Measurements from ENCODE around the gene GPC3.

Gene GPC3

DNA sequence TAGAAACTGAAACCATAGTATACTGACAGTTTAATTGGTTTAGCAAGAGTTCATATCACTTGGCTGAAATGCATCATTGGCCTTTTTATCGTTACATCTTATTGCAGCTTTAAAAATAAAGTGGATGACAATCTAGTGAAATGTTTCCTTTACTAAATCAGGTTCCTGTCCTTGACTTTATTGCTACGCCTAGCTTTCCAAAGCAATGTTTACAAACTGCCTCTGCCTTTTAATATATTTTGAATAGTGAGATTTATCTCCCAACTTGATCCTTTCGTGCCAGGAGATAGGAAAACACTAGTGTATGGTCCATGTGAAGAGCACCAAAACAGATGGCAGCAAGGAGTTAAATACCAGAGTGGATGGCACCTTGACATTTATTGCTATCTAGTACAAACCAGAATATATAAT lies 67.0 kb downstream of the GPC3 start:
- Histone ChIP-seq H3K27me3 (ENCODE audit: control insufficient read depth, low read length) (no peaks in the 10 kb centered on the region), H3K9me3 (ENCODE audit: control insufficient read depth, insufficient read depth, low read length) (no peaks in the 10 kb centered on the region), H3K27ac (ENCODE audit: low read depth, low read length) (no peak overlapping the region), H3K36me3 (ENCODE audit: control insufficient read depth, low read length) (no peaks in the 10 kb centered on the region), H3K79me2 (ENCODE audit: control insufficient read depth, low read length) (no peaks in the 10 kb centered on the region), H3F3A (ENCODE audit: control insufficient read depth, insufficient read depth) (no peaks in the 10 kb centered on the region), H3K4me1 (ENCODE audit: control insufficient read depth, low read length) (no peaks in the 10 kb centered on the region), H4K20me1 (ENCODE audit: control insufficient read depth, insufficient read depth, low read depth, low read length) (no peaks in the 10 kb centered on the region), H3K4me3 (ENCODE audit: low read length) (no peak overlapping the region), H3K4me2 (ENCODE audit: low read length) (no peak overlapping the region), H3K9me2 (replicated peaks; ENCODE audit: control insufficient read depth, low read length) (no peaks in the 10 kb centered on the region)
- no peak for TF ChIP-seq EZH2phosphoT487 (IDR thresholded peaks at IDR 0.05; ENCODE audit: borderline replicate concordance, low read length)
- TF ChIP-seq, protein P1, sequence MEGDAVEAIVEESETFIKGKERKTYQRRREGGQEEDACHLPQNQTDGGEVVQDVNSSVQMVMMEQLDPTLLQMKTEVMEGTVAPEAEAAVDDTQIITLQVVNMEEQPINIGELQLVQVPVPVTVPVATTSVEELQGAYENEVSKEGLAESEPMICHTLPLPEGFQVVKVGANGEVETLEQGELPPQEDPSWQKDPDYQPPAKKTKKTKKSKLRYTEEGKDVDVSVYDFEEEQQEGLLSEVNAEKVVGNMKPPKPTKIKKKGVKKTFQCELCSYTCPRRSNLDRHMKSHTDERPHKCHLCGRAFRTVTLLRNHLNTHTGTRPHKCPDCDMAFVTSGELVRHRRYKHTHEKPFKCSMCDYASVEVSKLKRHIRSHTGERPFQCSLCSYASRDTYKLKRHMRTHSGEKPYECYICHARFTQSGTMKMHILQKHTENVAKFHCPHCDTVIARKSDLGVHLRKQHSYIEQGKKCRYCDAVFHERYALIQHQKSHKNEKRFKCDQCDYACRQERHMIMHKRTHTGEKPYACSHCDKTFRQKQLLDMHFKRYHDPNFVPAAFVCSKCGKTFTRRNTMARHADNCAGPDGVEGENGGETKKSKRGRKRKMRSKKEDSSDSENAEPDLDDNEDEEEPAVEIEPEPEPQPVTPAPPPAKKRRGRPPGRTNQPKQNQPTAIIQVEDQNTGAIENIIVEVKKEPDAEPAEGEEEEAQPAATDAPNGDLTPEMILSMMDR (IDR thresholded peaks at IDR 0.05; ENCODE audit: low read depth, low read length, poor library complexity, severe bottlenecking) = no peak

DNA sequence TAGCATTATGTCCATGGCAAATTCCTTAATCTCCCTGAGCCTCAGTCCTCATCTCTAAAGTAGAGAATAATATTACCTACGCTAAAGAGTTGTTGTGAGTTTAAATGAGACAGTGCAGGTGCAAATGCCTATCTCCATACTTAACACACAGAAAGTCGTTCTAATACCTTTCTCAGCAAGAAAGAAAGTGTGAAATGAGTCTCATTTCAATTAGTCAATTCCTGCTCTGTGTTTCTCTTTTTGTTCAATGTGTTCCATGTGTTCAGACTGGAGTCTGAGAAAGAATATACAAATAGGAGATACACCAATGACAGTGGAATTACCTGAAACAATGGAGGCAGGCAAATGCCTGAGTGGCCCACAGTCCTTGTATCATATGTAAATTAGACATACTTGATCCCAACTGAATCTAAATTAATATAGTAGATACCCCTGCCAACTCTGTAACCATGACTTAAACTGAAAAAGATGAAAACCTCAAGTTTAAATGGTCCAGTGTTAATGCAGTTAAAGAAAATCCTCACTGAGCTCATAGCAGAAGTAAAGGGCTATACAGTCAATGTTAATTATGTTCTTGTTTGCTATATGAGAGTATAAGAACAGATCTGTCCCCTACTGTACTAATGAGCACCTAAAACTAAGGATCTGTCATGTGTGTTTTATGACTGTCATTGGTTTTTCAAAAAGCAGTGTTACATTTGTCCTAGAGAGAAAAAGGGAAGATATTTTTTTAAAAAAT lies 68.2 kb downstream of the GPC3 start:
- no peaks in the 10 kb centered on the region for H4K20me1 ChIP-seq (ENCODE audit: control insufficient read depth, insufficient read depth, low read depth, low read length)
- no peak overlapping the region for H3K4me3 ChIP-seq (ENCODE audit: low read length)
- H3K4me2 ChIP-seq (ENCODE audit: low read length) = no peak overlapping the region
- H3K27ac ChIP-seq (ENCODE audit: low read depth, low read length) = no peak overlapping the region
- no peak for TF ChIP-seq EZH2phosphoT487 (IDR thresholded peaks at IDR 0.05; ENCODE audit: borderline replicate concordance, low read length)
- TF ChIP-seq, protein P1 (IDR thresholded peaks at IDR 0.05; ENCODE audit: low read depth, low read length, poor library complexity, severe bottlenecking) = no peak
- H3F3A ChIP-seq (ENCODE audit: control insufficient read depth, insufficient read depth) = no peaks in the 10 kb centered on the region
- no peaks in the 10 kb centered on the region for H3K36me3 ChIP-seq (ENCODE audit: control insufficient read depth, low read length)
- no peaks in the 10 kb centered on the region for H3K9me2 ChIP-seq (replicated peaks; ENCODE audit: control insufficient read depth, low read length)
- H3K4me1 ChIP-seq (ENCODE audit: control insufficient read depth, low read length) = no peaks in the 10 kb centered on the region
- no peaks in the 10 kb centered on the region for H3K79me2 ChIP-seq (ENCODE audit: control insufficient read depth, low read length)
- H3K9me3 ChIP-seq (ENCODE audit: control insufficient read depth, insufficient read depth, low read length) = no peaks in the 10 kb centered on the region
- H3K27me3 ChIP-seq (ENCODE audit: control insufficient read depth, low read length) = no peaks in the 10 kb centered on the region

DNA sequence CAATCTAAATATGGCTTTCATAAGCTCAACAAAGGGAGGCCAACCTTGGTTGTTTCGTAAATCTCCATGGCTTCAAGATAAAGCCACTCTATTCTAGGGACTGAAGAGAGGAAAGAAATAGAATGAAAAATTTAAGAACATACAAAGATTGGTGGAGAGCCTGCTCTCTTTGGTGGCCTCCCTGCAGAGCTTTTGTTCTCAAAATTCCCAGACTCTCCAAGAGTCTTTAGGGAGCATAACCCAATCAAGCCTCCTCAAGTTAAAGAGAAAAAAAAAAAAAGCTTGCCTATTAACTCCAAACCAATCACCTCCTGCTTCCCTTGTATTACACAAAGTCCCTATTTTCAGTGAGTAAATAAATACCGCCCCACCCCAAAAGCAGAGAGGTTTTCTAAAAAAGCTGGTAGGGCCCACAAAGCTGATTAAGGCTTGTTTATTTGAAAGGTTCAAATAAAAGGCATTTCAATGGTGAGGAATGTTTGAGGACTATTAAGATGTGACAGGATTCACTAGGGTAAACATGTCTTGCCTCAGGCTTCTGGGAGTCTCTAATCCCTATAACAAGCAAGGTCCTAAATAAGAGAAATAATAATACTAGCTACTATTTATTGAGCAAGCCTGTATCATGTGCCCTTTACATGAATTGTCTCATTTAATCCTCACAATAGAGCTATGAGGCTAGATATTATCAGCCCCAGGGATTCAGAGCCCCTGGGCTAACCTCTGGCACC lies 71.6 kb downstream of the GPC3 start:
- no peak overlapping the region for H3K4me3 ChIP-seq (ENCODE audit: low read length)
- TF ChIP-seq, protein P1 (IDR thresholded peaks at IDR 0.05; ENCODE audit: low read depth, low read length, poor library complexity, severe bottlenecking) = no peak
- no peak for TF ChIP-seq EZH2phosphoT487 (IDR thresholded peaks at IDR 0.05; ENCODE audit: borderline replicate concordance, low read length)
- no peaks in the 10 kb centered on the region for H3K79me2 ChIP-seq (ENCODE audit: control insufficient read depth, low read length)
- no peaks in the 10 kb centered on the region for H3K36me3 ChIP-seq (ENCODE audit: control insufficient read depth, low read length)
- H3K27ac ChIP-seq (ENCODE audit: low read depth, low read length) = no peak overlapping the region
- no peaks in the 10 kb centered on the region for H3K9me2 ChIP-seq (replicated peaks; ENCODE audit: control insufficient read depth, low read length)
- no peaks in the 10 kb centered on the region for H3K9me3 ChIP-seq (ENCODE audit: control insufficient read depth, insufficient read depth, low read length)
- no peaks in the 10 kb centered on the region for H4K20me1 ChIP-seq (ENCODE audit: control insufficient read depth, insufficient read depth, low read depth, low read length)
- H3K4me2 ChIP-seq (ENCODE audit: low read length) = no peak overlapping the region
- no peaks in the 10 kb centered on the region for H3F3A ChIP-seq (ENCODE audit: control insufficient read depth, insufficient read depth)
- H3K27me3 ChIP-seq (ENCODE audit: control insufficient read depth, low read length) = no peaks in the 10 kb centered on the region
- no peaks in the 10 kb centered on the region for H3K4me1 ChIP-seq (ENCODE audit: control insufficient read depth, low read length)

Measured in DOHH2 (cell line).